Forelimb muscle (tissue), 1 donor: Measurements from ENCODE around the gene COMTD1. TPM values are rescaled to one million over a fixed set of nuclear protein-coding genes. Genes with fewer than 3 reads are reported as not detected.

Experiments used
- DNase-seq: peaks from one replicate; pipeline ENCODE4 v3.0.0-alpha.2; 2013; ENCODE audit warnings: low read depth
- polyA plus RNA-seq: library from polyadenylated mRNA; unstranded; fragments of 120-200 nt; gene quantifications from one replicate; pipeline ENCODE4 v1.2.1, GENCODE V29; 2013; ENCODE audit not compliant: insufficient read length

The COMTD1 gene
- polyA plus RNA-seq, 1 donor = 6.5 TPM

DNA sequence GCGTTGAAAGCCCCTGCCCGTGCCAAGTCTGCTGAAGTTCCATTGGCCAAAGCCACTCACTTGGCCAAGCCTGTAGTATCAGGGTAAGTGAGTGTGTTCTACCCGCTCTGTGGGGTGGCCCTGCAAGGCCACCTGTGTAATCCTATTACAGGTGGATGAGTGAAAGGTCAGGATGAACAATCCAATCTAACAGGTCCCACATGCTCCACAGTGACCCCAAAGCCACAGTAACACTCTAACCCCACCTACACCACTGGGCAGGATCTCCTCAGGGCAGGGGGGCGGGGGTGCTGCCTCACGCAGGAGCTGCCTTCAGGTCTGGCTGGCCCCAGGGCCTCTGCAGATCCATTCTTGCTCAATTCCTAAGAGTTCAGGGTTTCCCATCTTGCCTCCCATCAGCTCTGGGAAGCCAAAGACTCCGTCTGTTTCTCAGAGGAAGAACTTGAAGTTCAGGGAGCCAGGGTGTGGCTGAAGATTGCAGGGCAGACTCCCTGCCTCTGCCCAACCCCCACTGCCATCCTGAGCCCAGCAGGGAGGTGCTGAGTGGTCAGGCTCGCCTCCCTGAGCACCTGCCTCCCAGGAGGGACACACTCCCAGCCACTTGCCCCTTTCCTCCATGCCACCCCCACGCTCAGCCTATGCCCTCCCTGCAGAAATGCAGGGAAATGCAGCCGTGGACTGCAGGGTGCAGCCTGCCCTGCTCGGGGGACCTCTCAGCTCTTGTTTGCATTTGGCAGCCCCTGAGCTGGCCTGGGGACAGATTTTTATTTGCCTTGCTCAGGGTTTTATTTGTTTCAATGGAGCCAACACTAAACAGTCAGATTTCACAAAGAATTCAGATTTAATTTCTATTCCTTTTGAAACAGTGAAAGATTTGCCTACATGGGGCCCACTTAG, 9.8 kb upstream of the COMTD1 start:
- DNase-seq = no peak

DNA sequence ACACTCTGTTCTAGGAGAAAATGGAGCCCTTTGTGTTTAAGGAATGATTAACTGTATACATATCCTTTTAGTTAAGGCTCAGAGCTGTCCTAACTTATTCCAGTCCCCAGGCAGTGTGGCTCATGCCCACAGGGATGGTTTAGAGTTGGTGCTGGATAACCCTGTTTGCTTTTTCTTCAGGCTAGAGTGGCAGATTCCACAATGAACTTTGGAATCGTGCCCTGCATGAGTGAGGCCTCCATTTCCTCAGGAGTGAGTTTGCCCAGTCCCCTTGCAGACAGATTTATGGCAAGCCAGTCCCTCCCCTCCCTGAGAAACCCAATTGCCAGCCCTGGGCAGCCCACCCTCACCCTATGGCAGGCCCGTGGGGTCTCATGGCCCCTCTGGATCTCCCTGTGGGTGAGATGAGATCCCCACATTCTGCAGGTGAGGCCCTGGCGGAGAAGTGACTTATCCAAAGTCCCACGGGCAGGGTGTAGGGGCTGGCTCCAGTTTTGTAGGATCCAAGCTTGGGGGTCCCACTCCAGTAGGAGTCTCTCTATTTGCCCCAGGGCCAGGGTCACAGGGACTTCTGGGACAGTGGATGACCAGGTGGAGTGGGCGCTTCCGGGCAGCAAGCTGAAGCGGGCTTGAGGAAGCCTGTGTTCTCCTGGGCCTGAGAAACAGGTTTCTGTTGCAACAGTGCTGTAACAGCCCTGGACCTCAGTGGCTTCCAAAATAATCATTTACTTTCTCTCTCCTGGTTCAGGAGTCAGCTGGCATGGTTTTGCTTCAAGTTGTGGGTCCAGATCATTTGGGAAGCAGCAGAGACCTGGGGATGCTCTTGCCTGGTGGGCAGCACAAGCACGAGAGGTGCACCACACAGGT, 9.0 kb upstream of the COMTD1 start:
- DNase-seq = no peak

DNA sequence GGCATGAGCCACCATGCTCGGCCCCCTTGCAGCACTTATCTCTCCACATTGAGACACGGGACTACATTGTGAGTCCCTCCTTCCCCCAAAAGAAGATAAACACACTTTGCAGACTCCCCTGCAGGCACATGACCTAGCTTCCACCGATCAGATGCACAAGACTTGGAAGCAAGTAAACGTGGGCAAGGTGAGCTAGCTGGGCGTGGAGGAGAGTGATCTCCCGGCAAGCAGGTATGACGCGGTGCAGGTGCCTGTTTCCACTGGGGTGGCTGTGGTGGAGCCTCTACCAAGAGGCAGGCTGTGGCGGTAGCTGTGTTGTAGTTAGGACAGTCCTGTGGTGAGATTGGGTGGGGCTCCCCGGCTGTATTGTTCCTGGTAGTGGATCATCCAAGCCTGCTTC, 7.7 kb upstream of the COMTD1 start:
- no peak for DNase-seq

DNA sequence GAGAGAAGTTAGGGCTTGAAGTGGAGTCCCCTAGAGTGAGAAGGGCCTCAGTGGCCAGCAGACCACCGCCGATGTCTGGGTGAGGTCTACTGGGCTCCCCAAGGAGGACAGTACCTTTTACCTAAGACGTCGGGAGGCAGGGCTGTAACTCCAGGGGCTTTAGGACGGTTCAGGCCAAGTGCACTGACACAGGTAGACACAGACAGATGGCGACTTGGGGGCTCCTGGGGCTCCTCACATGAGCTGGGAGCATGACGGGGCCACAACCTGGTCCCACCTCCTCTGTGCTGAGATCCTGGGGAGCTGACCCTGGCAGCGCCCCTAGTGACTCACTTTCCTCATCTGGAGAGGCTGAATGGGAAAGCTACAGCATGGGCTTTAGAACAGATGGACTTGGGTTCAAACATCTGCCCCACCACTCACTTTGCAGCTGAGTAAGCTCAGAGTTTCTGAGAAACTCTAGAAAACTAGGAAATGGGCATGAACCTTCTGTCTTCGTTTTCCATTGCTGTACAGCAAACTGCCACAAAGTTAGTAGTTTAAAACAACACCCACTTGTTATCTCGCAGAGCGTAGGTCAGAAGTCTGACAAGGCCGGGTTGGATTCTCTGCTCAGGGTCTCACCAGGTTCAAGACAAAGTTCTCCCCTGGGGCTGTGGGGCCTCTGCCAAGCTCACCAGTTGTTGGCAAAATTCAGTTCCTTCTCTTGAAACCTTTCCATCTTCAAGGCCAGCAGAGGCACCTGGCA, 4.7 kb upstream of the COMTD1 start:
- no peak for DNase-seq

DNA sequence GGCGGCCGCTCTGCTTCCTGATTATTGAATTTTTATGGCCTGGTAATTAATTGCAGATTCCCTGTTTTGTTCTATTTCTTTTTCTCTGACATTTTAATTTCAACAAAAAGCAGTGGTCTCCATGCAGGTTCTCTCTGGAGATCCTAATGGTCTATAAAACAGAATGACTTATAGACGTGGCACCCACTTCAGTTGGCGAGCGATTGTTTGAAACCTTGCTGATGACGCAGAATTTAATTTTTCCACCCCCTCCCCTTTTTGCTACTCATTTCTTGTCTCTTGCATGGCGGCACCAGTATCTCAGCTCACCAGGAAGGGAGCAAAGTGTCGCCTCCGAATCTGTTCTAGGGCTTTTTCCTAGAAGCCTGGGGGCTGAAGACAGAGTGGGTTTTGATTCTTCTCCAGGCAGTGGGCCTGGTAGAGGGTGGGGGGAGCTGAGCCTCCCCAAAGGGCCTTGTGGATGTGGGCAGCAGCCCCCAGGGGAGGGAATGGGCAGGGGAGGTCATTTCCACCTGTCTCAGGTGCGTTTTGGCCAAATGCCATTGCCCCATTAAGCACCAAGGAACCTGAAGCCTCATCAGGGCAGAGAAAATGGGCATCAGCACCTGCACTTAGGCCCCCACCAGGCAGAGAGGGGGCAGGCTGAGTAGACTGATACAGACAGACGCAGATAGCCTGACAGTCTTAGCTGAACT, 3.5 kb upstream of the COMTD1 start:
- no peak for DNase-seq

DNA sequence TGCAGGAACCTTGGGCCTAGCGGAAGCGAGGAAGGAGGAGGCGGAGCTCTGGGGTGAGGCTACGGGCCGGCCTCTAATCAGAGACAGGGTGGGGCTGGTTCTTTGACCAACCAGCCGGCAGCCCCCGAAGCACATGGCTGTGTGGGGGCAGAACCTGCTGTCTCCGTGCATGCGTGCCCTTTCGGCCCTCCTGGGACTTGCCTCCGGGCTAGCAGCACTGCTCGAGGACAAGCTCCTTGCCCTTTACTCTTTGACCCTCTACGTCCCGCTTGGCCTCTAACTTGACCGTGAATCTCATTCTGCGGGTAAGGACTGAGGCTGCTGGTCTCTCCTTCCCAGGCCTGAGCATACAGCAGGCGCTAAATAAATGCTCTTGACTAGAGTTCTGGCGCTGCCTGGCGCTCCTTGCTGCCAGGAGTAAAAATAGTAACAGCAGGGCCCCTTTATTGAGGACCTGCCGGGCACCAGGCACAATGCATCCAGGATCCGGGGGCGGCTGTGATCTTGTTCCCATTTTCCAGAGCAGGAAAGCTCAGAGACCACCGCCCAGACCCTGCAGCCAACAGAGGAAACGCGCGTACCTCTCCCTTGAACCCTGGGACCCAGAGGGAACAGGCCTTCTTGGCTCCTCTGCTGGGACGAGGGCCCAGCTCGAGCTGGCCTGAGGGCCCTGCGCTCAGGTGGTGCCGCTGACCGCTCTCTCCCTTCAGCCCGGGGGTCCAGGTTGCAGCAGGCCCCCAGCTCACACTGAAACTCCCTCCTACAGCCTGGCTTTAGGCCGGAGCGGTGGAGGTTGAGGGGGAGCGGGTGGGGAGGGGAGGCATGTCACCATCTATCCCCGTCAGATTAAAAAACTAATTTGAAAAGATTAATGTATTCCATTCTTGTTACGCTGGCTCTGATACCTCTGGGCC, 2.7 kb upstream of the COMTD1 start:
- no peak for DNase-seq

DNA sequence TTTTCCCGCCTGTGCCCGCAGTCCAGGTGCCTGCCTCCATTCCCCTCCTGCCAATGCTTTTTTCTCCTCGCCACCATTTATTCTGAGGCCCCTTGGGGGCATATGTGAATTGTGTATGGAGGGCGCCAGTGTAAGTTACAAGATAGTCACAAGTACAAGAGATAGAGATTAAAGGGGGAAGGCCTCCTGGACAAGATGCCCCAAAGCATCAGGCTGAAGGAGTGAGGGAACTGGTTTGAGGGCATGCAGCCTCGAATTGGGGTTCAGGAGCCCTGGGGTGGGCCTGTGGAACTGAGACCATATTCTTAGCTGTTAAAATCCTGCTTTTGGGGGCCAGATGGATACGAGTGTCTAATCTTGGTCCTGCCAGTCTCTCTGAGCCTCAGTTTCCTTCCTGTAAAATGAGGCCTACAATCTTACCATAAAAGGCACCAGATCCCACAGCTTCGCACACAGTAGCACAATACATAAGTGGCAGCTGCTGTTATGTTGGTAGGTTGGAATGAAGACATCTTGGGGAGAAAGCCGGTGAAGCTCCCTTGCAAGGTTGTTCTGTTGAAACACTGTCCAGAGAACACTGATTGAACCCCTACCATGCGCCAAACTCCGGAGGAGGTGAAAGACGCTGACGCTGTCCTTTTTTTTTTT, 545 bp upstream of the COMTD1 start:
- no peak for DNase-seq

DNA sequence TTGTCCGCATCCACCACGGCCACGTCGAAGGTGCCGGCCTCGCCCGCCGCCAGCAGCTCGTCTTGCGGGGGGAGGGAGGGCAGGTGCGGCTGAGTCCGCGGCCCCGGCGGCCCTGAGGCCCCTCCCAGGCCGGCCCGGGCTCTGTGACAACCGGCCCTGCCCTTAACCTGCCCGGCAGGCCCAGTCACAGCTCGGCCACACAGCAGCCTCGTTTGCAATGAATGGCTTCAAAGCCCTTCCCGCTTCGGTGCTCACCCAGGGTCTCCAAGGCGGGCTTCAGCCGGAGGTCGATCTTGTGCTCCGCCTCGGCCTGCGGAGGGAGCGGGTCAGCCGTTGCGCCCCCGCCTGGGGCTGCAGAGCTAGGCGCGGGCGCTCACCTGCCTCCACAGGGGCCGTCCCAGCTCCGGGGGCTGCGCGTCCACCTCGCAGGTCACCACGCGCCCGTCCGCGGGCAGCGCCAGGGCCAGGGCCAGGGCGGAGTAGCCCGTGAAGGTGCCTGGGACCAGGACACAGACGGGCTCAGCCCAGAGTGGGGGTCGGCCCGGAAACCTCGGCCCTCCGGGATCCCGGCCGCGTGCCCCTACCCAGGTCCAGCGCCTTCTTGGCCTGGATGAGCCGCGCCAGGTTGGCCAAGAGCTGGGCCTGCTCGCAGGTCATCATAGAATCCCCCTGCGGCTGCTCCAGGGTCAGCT, 928 bp downstream of the COMTD1 start:
- no peak for DNase-seq

DNA sequence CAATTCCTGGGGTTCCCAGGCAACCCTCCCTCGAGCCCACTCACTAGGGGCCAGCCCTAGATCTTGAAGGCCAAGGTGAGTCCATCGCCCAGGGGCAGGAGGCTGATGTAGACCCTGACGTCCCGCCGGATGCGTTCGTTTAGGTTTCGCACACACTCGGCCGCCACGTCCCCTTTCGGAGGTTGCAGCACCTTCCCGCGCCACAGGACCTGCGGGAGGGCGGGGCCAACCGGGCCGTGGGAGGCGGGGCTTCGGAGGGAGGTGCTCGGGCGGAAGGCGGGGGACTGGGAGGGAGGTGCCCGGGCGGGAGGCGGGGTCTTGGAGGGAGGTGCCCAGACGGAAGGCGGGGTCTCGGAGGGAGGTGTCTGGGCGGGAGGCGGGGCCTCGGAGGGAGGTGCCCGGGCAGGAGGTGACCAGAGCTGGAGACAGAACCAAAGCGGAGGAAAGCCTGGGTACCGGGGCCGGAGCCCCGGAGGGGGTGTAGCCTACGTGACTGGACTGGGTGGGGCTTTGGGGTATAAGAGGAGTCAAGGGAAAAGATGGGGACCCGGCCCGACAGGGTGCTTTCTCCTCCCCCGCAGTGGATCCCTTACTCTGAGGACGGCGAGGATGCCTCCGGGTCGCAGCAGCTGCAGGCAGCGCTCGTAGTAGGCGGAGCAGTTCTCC, 1.6 kb downstream of the COMTD1 start:
- no peak for DNase-seq

DNA sequence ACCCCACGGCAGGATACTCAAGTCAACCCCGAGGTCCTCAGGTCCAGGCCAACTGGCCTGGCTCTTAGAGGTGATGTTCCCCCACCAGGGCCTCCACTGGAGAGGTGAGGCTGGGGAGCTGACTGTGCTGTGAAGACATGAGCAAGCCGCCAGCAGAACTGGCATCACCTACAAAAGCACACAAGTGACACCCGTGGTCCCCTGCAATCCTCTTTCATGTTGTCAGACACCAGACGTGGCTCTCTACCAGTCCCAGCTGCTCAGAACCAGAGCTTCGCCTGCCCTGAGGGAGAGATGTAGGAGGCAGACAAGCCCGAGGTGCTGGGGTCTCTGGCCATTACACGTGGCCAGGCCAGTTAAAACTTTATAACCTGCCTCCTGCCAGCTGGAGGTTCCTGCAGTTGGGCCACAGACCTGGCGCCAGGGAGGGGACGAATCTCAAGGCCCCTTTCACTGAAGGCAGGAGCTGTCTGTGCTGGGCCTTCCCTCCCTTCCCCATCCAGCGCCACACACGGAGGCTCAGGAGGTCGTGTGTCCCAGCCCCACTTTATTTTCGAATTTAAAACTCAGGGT, 2.2 kb downstream of the COMTD1 start:
- no peak for DNase-seq

DNA sequence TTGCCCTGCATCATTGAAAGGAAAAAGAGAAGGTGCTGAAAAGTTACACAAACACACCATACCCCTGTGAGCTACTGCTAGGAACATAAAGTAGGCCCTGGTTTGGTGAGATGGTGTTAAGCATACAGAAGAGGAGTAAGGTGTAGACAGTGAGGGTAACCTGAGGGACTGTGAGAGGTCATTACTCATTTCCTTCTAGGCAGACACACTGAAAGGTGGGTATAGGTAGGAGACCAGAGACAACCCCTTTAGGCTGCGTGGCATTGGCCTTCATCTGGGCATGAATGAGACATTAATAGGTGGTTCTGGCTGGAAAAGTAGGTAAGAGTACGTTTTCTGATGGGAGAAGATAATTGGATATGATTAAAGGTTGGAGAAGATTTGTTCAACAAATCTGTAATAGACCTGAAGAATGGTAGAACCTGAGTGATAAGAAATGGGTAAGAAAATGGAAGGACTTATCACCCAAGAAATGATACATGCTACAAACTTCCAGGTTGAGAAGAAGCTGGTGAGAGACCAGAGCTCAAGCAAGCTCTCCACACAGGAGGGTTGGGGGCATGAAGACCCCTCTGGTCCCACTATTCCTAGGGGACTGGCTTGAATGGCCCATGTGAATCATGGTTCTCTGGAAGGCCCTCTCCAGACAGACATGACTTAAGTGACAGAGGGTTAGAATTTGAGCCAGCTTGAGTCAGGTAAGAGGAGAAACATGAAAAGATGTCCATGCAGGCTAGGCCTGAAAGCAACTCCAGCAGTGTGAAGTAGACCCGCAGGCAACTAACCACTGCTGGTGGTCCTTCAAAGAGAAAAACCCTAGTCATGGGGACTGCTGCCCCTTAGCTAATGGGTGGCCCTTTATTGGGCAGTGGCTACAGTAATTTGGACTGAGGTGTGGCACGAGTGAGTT, 3.8 kb downstream of the COMTD1 start:
- no peak for DNase-seq

DNA sequence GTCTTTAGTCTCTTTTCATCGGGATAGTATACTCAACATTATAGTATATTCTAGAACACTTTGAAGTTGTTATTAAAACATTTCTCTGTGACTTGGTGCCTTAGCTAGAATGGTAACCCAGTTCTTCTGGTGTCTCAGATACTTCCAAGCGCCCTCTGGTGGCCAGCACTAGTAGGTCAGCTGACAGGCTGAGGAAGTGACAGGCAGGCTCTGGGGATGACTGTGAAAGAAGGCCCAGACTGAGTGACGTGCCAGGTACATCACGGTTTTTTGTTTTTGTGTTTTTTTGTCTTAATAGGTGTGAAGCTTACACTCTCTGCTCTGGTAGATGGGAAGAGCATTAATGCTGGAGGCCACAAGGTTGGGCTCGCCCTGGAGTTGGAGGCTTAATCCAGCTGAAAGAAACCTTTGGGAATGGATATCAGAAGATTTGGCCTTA, 5.1 kb downstream of the COMTD1 start:
- DNase-seq = peak; percentile 62

DNA sequence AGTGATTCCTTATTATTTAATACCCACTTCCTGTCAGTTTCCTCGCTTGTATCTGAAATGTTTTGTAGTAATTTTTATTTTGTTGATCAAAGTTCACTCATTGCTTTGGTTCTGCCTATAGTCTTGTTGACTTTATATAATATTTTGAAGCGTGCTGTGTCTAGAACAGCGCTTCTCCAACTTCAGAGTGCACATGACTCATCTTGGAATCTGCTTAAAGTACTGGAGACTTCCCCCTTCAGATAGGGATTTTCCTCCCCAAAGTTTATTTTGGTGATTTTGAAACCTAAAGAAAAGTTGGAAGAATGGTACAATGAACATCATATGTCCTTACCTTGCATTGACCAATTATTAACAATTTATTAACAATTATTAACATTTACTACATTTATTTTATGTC, 5.8 kb downstream of the COMTD1 start:
- DNase-seq = no peak

DNA sequence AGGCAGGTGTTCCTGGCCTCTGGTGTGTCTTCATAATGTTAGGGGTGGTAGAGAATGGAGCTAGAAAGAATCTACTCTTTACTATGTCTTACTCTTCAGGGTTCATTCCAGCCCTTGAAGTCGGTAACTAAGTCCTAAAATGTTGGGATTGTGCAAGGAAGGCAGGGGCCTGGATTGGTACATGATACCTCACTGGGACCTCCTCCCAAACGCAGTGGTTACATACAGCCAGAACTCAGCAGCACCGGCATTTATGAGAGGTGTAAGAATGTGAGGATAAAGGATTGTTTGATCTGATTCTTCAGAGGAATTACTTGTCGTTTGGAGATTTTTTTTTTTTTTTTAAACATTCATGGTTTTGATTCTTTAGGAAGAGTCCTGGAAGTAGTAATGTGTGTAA, 6.9 kb downstream of the COMTD1 start:
- DNase-seq = no peak

DNA sequence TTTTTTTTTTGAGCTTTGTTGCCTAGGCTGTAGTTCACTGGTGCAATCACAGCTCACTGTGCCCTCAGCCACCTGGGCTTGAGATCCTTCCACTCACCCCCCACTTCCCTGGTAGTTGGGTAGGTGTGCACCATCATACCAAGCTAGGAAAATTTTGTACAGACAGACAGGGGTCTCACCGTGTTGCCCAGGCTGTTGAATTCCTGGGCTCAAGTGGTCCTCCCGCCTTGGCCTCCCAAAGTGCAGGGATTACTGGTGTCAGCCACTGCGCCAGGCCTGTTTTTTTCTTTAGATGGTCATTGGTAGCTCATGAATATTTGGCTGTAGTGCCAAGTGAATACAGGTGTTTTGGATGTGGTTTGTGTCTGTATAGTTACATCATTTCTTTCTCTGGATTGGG, 7.5 kb downstream of the COMTD1 start:
- no peak for DNase-seq

DNA sequence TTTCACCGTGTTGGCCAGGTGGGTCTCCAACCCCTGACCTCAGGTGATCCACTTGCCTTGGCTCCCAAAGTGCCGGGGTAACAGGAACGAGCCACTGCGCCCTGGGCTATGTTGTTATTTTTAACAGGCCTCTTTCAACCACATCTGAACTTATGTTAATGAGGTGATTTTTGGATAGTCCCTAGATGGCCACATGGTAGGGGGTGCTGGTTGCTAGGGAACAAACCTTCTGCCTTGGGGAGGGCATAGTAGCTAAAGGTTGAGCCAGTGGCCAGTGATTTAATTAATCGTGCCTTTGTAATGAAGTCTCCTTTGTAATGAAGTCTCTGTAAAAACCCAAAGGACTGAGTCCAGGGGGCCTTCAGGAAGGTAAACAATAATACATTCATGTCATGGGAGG, 9.1 kb downstream of the COMTD1 start:
- no peak for DNase-seq

DNA sequence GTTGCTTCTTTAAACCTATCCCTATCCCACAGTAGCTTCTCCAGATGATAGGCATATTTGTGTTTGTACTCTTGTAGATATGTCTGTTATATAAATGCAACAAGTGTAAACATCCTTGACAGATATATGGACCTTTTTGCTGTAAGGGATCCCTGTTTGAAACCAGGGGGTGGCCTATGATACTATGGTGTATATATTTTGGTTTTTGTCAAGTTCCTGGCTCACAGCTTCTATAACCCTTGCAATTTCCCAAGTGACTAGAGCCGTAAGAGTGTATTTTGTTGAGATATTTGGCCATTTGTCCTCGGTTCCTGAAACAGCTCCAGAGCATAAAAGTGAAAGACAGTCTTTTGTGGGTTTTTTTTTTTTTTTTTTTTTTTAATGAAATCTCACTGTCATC, 9.7 kb downstream of the COMTD1 start:
- DNase-seq = no peak
